ENCODE data around the gene PLS1.
"Not testable (repeated sequence)": the region's sequence is repeated elsewhere in the genome, so short reads cannot be mapped to it uniquely, and the experiment has no call there.

PLS1 gene

GRCh38 chr3:142595141-142595540, 1.1 kb upstream of the PLS1 start:
- no peak for DNase-seq (ENCODE audit: low read depth in 4 of 4, low spot score in 1 of 4)

GRCh38 chr3:142595581-142595950, 627 bp upstream of the PLS1 start:
- DNase-seq (ENCODE audit: low read depth in 4 of 4, low spot score in 1 of 4): no peak

GRCh38 chr3:142596726-142597088, 514 bp downstream of the PLS1 start:
- DNase-seq (ENCODE audit: low read depth in 4 of 4, low spot score in 1 of 4): no peak

- DNase-seq (ENCODE audit: low read depth in 4 of 4, low spot score in 1 of 4): no peak
These were observed 1.7 kb downstream of the PLS1 start for GRCh38 chr3:142597906-142598305.

- DNase-seq (ENCODE audit: low read depth in 4 of 4, low spot score in 1 of 4): no peak
These were observed 5.5 kb downstream of the PLS1 start for GRCh38 chr3:142601713-142602112.

GRCh38 chr3:142602619-142603385, 6.6 kb downstream of the PLS1 start:
- no peak for DNase-seq (ENCODE audit: low read depth in 4 of 4, low spot score in 1 of 4)

GRCh38 chr3:142603386-142603705, 7.2 kb downstream of the PLS1 start:
- DNase-seq (ENCODE audit: low read depth in 4 of 4, low spot score in 1 of 4): not testable (repeated sequence)

- DNase-seq (ENCODE audit: low read depth in 4 of 4, low spot score in 1 of 4): no peak
These were observed 8.7 kb downstream of the PLS1 start for GRCh38 chr3:142604940-142605339.

- no peak for DNase-seq (ENCODE audit: low read depth in 4 of 4, low spot score in 1 of 4)
These were observed 12.4 kb downstream of the PLS1 start for GRCh38 chr3:142608631-142609030.

GRCh38 chr3:142609136-142609535, 12.9 kb downstream of the PLS1 start:
- no peak for DNase-seq (ENCODE audit: low read depth in 4 of 4, low spot score in 1 of 4)

GRCh38 chr3:142611206-142611605, 15.0 kb downstream of the PLS1 start:
- DNase-seq (ENCODE audit: low read depth in 4 of 4, low spot score in 1 of 4): no peak

- no peak for DNase-seq (ENCODE audit: low read depth in 4 of 4, low spot score in 1 of 4)
These were observed 17.3 kb downstream of the PLS1 start for GRCh38 chr3:142613491-142613890.

GRCh38 chr3:142614059-142614626, 17.9 kb downstream of the PLS1 start:
- DNase-seq (ENCODE audit: low read depth in 4 of 4, low spot score in 1 of 4): no peak

GRCh38 chr3:142615171-142615570, 19.0 kb downstream of the PLS1 start:
- DNase-seq (ENCODE audit: low read depth in 4 of 4, low spot score in 1 of 4): no peak

- no peak for DNase-seq (ENCODE audit: low read depth in 4 of 4, low spot score in 1 of 4)
These were observed 22.8 kb downstream of the PLS1 start for GRCh38 chr3:142618917-142619461.

GRCh38 chr3:142622405-142622804, 26.2 kb downstream of the PLS1 start:
- DNase-seq (ENCODE audit: low read depth in 4 of 4, low spot score in 1 of 4): no peak

- DNase-seq (ENCODE audit: low read depth in 4 of 4, low spot score in 1 of 4): no peak
These were observed 27.0 kb downstream of the PLS1 start for GRCh38 chr3:142623194-142623593.

GRCh38 chr3:142624341-142625152, 28.4 kb downstream of the PLS1 start:
- DNase-seq (ENCODE audit: low read depth in 4 of 4, low spot score in 1 of 4): no peak

GRCh38 chr3:142625153-142625440, 28.9 kb downstream of the PLS1 start:
- DNase-seq (ENCODE audit: low read depth in 4 of 4, low spot score in 1 of 4): no peak

GRCh38 chr3:142626971-142627370, 30.8 kb downstream of the PLS1 start:
- DNase-seq (ENCODE audit: low read depth in 4 of 4, low spot score in 1 of 4): no peak

- DNase-seq (ENCODE audit: low read depth in 4 of 4, low spot score in 1 of 4): no peak
These were observed 32.6 kb downstream of the PLS1 start for GRCh38 chr3:142628801-142629200.

GRCh38 chr3:142633073-142633472, 36.9 kb downstream of the PLS1 start:
- DNase-seq (ENCODE audit: low read depth in 4 of 4, low spot score in 1 of 4): no peak

All from stimulated activated CD4-positive, alpha-beta T cell treated with anti-CD3 and anti-CD28 coated beads, Interleukin-1b, Interleukin-23, amount 100 ng/mL, for 24 hours (primary cell).